Stomach (tissue), 9 donors: ENCODE measurements around the gene PPP3CA. TPM values are rescaled to one million over a fixed set of nuclear protein-coding genes. Genes with fewer than 3 reads are reported as not detected.

ENCODE experiments used
- DNase-seq, 2 donors: peaks; one replicate each; pipeline versions ENCODE4 v3.0.0 to v3.0.0-alpha.2; 2013 to 2019
- H3K27ac ChIP-seq, 5 donors: fragments of 200-600 bp in 4 of 5; sonication (generic) in 4 of 5; one replicate each; pipeline ENCODE4 v1.5.1; 2013 to 2019; ENCODE audit warnings: mild to moderate bottlenecking in 1 of 5, moderate library complexity in 1 of 5
- H3K27me3 ChIP-seq, 3 donors: fragments of 200-600 bp; sonication (generic); one replicate each; pipeline ENCODE4 v1.5.1; 2017 to 2019; ENCODE audit warnings: mixed run types in 1 of 3
- H3K36me3 ChIP-seq, 4 donors: fragments of 200-600 bp; sonication (generic); 1 replicate in 3 of 4; 2 replicates in 1 of 4; pipeline ENCODE4 v1.5.1; 2016 to 2019
- H3K4me1 ChIP-seq, 4 donors: fragments of 200-600 bp; sonication (generic); one replicate each; pipeline ENCODE4 v1.5.1; 2016 to 2019
- H3K4me3 ChIP-seq, 4 donors: fragments of 200-600 bp; sonication (generic) in 3 of 4; one replicate each; pipeline ENCODE4 v1.5.1; 2016 to 2019; ENCODE audit warnings: mild to moderate bottlenecking in 1 of 4
- H3K9me3 ChIP-seq, 4 donors: fragments of 200-600 bp; sonication (generic); one replicate each; pipeline ENCODE4 v1.5.1; 2016 to 2019
- CTCF ChIP-seq, 7 experiments: fragments of 450-650 bp in 4 of 7; fragments of 200-600 bp in 3 of 7; sonication (generic) in 3 of 7; IDR thresholded peaks; one replicate each; pipeline ENCODE4 v1.5.1; 2016 to 2019; ENCODE audit warnings: antibody characterized with exemption in 7 of 7, control low read depth in 2 of 7, mild to moderate bottlenecking in 1 of 7
- EP300 ChIP-seq: sonication (generic); formaldehyde crosslinking; IDR thresholded peaks from one replicate; pipeline ENCODE4 v1.6.1; 2017; ENCODE audit warnings: antibody characterized with exemption
- POLR2A ChIP-seq, 4 donors: fragments of 450-650 bp; IDR thresholded peaks; one replicate each; pipeline ENCODE4 v1.6.1; 2016; ENCODE audit warnings: antibody characterized with exemption in 4 of 4, control low read depth in 2 of 4, mild to moderate bottlenecking in 1 of 4, moderate library complexity in 1 of 4
- POLR2AphosphoS5 ChIP-seq, 3 donors: sonication (generic); formaldehyde crosslinking; IDR thresholded peaks; one replicate each; pipeline ENCODE4 v1.6.1; 2016; ENCODE audit warnings: antibody characterized with exemption in 3 of 3
- WGBS, 5 donors: extraction: QIAGEN DNeasy Blood & Tissue Kit in 3 of 5; methylation state at CpG; one replicate each; pipeline versions ENCODE4 v1.1.5 to v1.1.7; 2013 to 2018; 5-methylcytosine and 5-hydroxymethylcytosine counted together
- intact Hi-C: fragments of 100-400 bp; cut with DNase I; formaldehyde crosslinking; loops from one replicate; pipeline ENCODE4 v1.15.1; 2023; ENCODE audit warnings: low total_unique reads
- polyA plus RNA-seq, 3 donors: library from polyadenylated mRNA; stranded (reverse); fragments of 200-250 nt; gene quantifications; one replicate each; pipeline ENCODE4 v1.2.3, GENCODE V29; 2013
- total RNA-seq, 5 donors: library from RNA; depleted of rRNA; stranded (reverse); fragments of >200 nt; gene quantifications; one replicate each; pipeline versions ENCODE4 v1.1.0 to v1.2.3, GENCODE V29; 2014 to 2016
- donor health status: healthy with polysubstance abuse.
- donor health status: Bipolar disorder and iron deficiency.
- donor health status: healthy.

PPP3CA gene
- total and polyA plus RNA-seq, 8 donors, result 8.9 to 62.4 (median 20.6) TPM

GRCh38 chr4:101332424-101332823 lies 14.9 kb downstream of the PPP3CA start:
- no peaks in the 10 kb centered on the region for H3K36me3 ChIP-seq
- H3K27ac ChIP-seq, result no peak overlapping the region
- H3K4me1 ChIP-seq, result peaks cover under 1 to 59% (median 37%) of the 10 kb centered on the region in 4 donors
- TF ChIP-seq EP300 (no peak), CTCF (IDR thresholded peaks at IDR 0.05) (no peak), POLR2A (IDR thresholded peaks at IDR 0.05) (no peak), POLR2AphosphoS5 (IDR thresholded peaks at IDR 0.05) (no peak)
- no peak overlapping the region for H3K4me3 ChIP-seq
- no peak for DNase-seq
- 85 to 96% (median 90%) methylated on average over 4 of the region's 4 CpGs for WGBS, 5 donors
- H3K27me3 ChIP-seq, result no peaks in the 10 kb centered on the region
- intact Hi-C loops, result no loop called here
- no peaks in the 10 kb centered on the region for H3K9me3 ChIP-seq

- TF ChIP-seq POLR2A (IDR thresholded peaks at IDR 0.05) (no peak), EP300 (no peak), CTCF (IDR thresholded peaks at IDR 0.05) (no peak), POLR2AphosphoS5 (IDR thresholded peaks at IDR 0.05) (no peak)
- no peak overlapping the region for H3K27ac ChIP-seq
- no peak for DNase-seq
- intact Hi-C loops, result no loop called here
- no peaks in the 10 kb centered on the region for H3K9me3 ChIP-seq
- no peak overlapping the region for H3K4me3 ChIP-seq
- WGBS, 5 donors, result 85 to 96% (median 92%) methylated on average over 1 of the region's 1 CpG
- H3K4me1 ChIP-seq, result peaks cover 0 to 56% (median 37%) of the 10 kb centered on the region in 4 donors
- H3K36me3 ChIP-seq, result no peaks in the 10 kb centered on the region
- H3K27me3 ChIP-seq, result no peaks in the 10 kb centered on the region
These were observed 16.3 kb downstream of the PPP3CA start for GRCh38 chr4:101331017-101331416.

DNA sequence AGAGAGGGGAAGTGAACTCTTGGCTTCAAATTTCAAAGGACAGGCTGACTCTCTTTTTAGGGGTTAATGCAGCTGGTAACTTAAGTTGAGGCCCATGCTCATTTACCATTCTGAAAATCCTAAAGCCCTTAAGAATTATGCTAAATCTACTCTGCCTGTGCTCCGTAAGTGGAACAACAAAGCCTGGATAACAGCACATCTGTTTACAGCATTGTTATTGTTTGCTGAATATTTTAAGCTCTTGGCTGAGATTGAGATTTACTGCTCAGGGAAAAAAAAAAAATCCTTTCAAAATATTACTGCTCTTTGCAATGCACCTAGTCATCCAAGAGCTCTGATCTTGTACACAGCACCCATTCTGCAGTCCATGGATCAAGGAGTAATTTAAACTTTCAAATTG lies 17.7 kb downstream of the PPP3CA start:
- WGBS, 5 donors, result 72 to 77% (median 76%) methylated on average over 1 of the region's 1 CpG
- no peak for DNase-seq
- Histone ChIP-seq H3K36me3 (no peaks in the 10 kb centered on the region), H3K27ac (no peak overlapping the region), H3K4me1 (peaks cover 0 to 47% (median 26%) of the 10 kb centered on the region in 4 donors), H3K4me3 (no peak overlapping the region), H3K27me3 (no peaks in the 10 kb centered on the region), H3K9me3 (no peaks in the 10 kb centered on the region)
- no peak for TF ChIP-seq POLR2A (IDR thresholded peaks at IDR 0.05)
- no peak for TF ChIP-seq CTCF (IDR thresholded peaks at IDR 0.05)
- no peak for TF ChIP-seq POLR2AphosphoS5 (IDR thresholded peaks at IDR 0.05)
- no peak for TF ChIP-seq EP300
- intact Hi-C loops, result no loop called here

DNA sequence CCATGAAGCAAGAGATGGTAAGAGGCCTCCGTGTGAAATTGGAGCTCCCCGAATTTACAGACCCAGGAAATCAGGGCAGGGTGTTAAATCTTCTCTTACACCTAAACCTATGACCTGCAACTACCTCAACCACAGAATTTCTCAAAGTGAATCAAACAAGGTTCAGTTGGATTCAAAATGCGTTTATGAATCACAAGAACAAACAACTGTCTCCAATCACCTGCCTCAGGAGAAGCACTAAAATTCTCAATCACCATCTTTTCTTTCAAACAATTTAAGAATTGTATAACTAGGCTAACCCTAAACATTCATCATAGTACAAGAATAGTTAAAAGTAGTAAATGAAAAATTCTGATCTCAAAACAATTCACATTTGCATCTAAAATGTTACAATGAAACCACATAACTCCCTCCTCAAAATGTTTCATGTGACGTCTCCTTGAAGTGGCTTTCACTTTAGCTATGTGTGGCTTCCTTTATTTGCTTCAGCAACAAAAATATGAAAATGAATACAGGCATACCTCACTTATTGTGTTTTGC lies 19.2 kb downstream of the PPP3CA start:
- WGBS, 5 donors, result 58 to 71% (median 69%) methylated on average over 4 of the region's 4 CpGs
- intact Hi-C loops, result no loop called here
- Histone ChIP-seq H3K27ac (no peak overlapping the region), H3K27me3 (no peaks in the 10 kb centered on the region), H3K4me3 (no peak overlapping the region), H3K9me3 (no peaks in the 10 kb centered on the region), H3K4me1 (peaks cover 0 to 51% (median 26%) of the 10 kb centered on the region in 4 donors), H3K36me3 (no peaks in the 10 kb centered on the region)
- peak in 1 of 2 donors; percentile 31 for DNase-seq
- no peak for TF ChIP-seq POLR2AphosphoS5 (IDR thresholded peaks at IDR 0.05)
- no peak for TF ChIP-seq EP300
- TF ChIP-seq POLR2A (IDR thresholded peaks at IDR 0.05), result no peak
- no peak for TF ChIP-seq CTCF (IDR thresholded peaks at IDR 0.05)
